Effector CD8-positive, alpha-beta T cell (primary cell): ENCODE measurements around the gene CCDC57.
A peak's percentile ranks its signal among the peaks of the same experiment; 100 is the strongest.
"Not testable (repeated sequence)": the region's sequence is repeated elsewhere in the genome, so short reads cannot be mapped to it uniquely, and the experiment has no call there.

Source experiments
- DNase-seq: peaks from one replicate; lab custom pipeline; 2025; lab: John Stamatoyannopoulos, UW
- total RNA-seq, 4 experiments: gene quantifications; one replicate each; lab custom pipeline; 2026; lab: John Stamatoyannopoulos, UW

Gene CCDC57, protein sequence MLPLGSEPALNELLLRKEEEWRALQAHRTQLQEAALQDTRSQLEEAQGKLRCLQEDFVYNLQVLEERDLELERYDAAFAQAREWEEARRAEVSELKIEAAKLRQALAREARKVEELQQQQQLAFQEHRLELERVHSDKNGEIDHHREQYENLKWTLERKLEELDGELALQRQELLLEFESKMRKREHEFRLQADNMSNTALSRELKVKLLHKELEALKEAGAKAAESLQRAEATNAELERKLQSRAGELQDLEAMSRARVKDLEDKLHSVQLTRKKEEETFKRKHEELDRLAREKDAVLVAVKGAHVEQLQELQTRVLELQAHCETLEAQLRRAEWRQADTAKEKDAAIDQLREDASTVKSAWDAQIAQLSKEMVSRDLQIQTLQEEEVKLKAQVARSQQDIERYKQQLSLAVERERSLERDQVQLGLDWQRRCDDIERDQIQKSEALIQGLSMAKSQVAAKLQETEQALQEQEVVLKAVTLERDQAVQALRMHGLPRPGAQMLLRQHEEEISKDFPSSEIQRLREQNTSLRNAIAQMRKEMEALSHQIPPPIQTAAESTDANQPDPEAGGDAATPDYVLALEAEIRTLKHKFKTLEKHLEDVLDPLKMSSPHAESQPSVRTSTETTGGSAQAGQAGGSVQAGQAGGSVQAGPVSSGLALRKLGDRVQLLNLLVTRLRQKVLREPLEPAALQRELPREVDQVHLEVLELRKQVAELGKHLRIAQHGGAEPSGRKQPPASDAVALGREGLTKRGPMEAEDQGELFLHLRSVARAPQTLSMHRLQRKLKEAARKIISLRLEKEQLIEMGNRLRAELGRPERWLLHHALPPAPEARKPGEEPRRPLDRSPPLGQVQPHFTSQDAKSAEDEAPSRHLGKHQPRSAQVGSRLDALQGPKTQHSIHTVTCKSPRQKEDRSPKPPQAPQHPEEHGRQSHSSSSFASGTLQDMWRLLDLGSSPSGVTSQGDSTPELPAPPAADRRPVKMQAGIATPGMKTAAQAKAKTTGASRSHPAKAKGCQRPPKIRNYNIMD
- total RNA-seq, result 56.4 to 108 (median 102) reads per million in 4 experiments

DNA sequence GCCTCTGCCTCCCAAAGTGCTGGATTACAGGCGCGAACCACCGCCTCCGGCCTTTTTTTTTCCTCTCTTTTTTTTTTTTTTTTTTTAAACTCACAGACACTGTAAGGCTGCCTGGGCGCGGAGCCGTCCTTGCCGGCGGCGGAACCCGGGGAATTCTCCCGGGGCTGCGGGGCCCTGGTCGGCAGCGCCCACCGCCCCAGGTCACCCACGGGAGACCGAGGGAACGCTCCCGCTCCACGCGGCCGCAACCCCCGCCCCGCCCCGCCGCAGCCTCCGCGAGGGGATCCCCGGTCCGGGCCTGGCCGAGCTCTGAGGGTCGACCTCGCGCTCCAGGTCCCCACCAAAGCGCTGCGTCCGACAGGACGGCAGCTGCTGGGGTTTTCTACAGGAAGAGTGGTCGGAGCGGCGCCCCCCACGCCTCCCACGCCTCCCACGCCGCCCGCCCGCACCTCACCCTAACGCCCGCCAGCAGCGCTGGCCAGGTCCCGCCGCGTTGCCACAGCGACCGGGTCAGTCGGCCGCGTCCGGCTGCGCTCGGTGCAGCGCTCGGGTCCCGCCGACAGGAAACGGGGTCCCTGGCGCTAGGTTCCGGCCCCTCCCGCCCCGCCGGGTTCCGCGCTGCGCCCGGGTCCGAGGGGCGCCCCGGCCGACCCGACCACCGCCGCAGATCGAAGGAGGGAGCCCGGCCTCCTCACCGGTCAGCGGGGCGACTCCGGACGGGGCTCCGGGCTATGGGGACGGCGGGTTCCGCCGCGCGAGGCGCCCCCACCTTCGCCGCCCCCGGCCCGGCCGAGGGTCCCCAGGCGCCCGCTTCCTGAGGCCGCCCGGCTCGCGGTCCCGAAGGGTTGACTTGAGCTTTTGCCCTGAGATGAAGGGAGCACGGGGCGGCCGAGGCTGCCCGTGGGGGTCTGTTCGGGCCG lies at the start of gene CCDC57:
Gene CCDC57, minus strand, starts transcription at position 512 of the 920 bp plus-strand sequence. CDS start 10,898 bp downstream, outside the sequence.
- peak; percentile 35 for DNase-seq

GRCh38 chr17:82262344-82262743 lies 49.7 kb upstream of the CCDC57 start:
- no peak for DNase-seq

- DNase-seq, result not testable (repeated sequence)
These were observed 47.6 kb upstream of the CCDC57 start for GRCh38 chr17:82259972-82260961.

GRCh38 chr17:82258555-82258954 lies 45.9 kb upstream of the CCDC57 start:
- DNase-seq, result no peak

- DNase-seq, result peak; percentile 30
These were observed 44.8 kb upstream of the CCDC57 start for GRCh38 chr17:82257473-82257872.

- no peak for DNase-seq
These were observed 43.7 kb upstream of the CCDC57 start for GRCh38 chr17:82256242-82256885.

- no peak for DNase-seq
These were observed 42.8 kb upstream of the CCDC57 start for GRCh38 chr17:82255402-82255972.

DNA sequence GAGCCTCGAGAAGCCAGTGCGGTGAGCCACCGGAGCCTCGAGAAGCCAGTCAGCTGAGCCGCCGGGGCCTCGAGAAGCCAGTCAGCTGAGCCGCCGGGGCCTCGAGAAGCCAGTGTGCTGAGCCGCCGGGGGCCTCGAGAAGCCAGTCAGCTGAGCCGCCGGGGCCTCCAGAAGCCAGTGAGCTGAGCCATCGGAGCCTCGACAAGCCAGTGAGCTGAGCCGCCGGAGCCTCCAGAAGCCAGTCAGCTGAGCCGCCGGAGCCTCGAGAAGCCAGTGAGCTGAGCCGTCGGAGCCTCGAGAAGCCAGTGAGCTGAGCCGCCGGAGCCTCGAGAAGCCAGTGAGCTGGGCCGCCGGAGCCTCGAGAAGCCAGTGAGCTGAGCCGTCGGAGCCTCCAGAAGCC lies 42.1 kb upstream of the CCDC57 start:
- DNase-seq, result not testable (repeated sequence)

GRCh38 chr17:82254096-82254495 lies 41.5 kb upstream of the CCDC57 start:
- DNase-seq, result not testable (repeated sequence)

GRCh38 chr17:82253179-82253544 lies 40.5 kb upstream of the CCDC57 start:
- DNase-seq, result no peak

- no peak for DNase-seq
These were observed 40.0 kb upstream of the CCDC57 start for GRCh38 chr17:82252511-82253178.

- DNase-seq, result no peak
These were observed 38.3 kb upstream of the CCDC57 start for GRCh38 chr17:82250868-82251500.

GRCh38 chr17:82249896-82250581 lies 37.4 kb upstream of the CCDC57 start:
- DNase-seq, result no peak

DNA sequence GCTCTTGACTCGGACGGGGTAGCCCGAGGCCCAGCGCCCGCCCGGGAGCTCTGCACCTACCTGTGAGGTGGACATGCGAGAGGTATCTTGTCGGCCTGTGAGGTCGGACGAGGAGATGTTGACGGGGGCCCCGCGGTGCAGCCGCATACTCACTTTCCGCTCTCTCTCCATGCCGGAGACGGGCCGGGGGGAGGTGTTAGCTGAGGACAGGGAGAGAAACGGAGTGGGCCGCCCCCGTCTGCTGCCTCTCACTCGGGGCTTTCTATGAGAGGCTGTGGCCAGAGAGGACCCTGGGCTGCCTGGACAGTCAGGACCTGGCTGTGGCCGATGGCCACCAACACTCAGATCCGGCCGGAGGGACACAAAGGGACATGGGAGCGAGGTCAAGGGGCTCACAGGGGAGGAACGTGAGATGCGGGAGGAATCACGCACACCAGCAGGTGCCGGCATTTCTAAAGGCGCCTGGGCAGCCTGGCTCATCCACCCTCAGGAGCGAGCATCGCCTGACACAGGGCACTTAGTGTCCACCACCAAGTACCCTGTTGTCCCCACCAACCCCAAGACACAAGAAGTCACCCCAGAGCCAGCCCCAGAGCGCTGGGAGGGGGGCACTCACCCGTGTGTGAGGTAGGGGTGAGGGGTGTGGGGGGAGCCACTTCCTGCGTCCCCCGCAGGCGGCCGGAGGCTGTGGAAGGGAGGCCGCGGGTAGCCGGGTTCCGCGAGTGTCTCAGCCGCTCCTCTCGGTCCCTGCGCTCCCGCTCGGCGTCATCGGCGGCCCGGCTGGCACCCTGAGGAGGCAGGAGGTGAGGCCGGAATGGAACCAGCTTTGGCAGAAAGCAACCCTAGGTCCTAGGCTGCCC lies 36.4 kb upstream of the CCDC57 start:
- DNase-seq, result no peak

GRCh38 chr17:82247856-82248671 lies 35.4 kb upstream of the CCDC57 start:
- DNase-seq, result no peak
